MG63 (cell line): ENCODE results near the gene ARSA. TPM values are rescaled to one million over a fixed set of nuclear protein-coding genes. Genes with fewer than 3 reads are reported as not detected.
A peak's percentile ranks its signal among the peaks of the same experiment; 100 is the strongest.

ENCODE experiments used
- DNase-seq: peaks from one replicate; pipeline ENCODE4 v3.0.0-alpha.2; 2020
- H3K27me3 ChIP-seq: fragments of 250-450 bp; sonication (Bioruptor Pico); 2 replicates; pipeline ENCODE4 v1.5.1; 2020; ENCODE audit warnings: mild to moderate bottlenecking, moderate library complexity
- H3K36me3 ChIP-seq: fragments of 250-450 bp; sonication (Bioruptor Pico); 2 replicates; pipeline ENCODE4 v1.5.1; 2020; ENCODE audit warnings: mild to moderate bottlenecking, moderate library complexity
- H3K4me3 ChIP-seq: fragments of 250-450 bp; sonication (Bioruptor Pico); 2 replicates; pipeline ENCODE4 v1.5.1; 2020; ENCODE audit warnings: mild to moderate bottlenecking, moderate library complexity
- H3K9me3 ChIP-seq: fragments of 250-450 bp; sonication (Bioruptor Pico); 2 replicates; pipeline ENCODE4 v1.5.1; 2020; ENCODE audit warnings: mild to moderate bottlenecking, moderate library complexity
- total RNA-seq: library from RNA; depleted of rRNA; stranded (reverse); fragments of >200 nt; shearing (Covaris generic); gene quantifications from 2 replicates; pipeline ENCODE4 v1.2.3, GENCODE V29; 2014; ENCODE audit warnings: low replicate concordance

The ARSA gene
- total RNA-seq, 1 experiment from 2014 or later, result 16.0 TPM

- Histone ChIP-seq H3K36me3 (no peaks in the 10 kb centered on the region), H3K4me3 (no peak overlapping the region), H3K27me3 (peaks cover 4% of the 10 kb centered on the region; the same call in 1 of the 2 replicates), H3K9me3 (no peaks in the 10 kb centered on the region)
- no peak for DNase-seq
Measured at GRCh38 chr22:50601669-50602337, 26.1 kb downstream of the ARSA start.

DNA sequence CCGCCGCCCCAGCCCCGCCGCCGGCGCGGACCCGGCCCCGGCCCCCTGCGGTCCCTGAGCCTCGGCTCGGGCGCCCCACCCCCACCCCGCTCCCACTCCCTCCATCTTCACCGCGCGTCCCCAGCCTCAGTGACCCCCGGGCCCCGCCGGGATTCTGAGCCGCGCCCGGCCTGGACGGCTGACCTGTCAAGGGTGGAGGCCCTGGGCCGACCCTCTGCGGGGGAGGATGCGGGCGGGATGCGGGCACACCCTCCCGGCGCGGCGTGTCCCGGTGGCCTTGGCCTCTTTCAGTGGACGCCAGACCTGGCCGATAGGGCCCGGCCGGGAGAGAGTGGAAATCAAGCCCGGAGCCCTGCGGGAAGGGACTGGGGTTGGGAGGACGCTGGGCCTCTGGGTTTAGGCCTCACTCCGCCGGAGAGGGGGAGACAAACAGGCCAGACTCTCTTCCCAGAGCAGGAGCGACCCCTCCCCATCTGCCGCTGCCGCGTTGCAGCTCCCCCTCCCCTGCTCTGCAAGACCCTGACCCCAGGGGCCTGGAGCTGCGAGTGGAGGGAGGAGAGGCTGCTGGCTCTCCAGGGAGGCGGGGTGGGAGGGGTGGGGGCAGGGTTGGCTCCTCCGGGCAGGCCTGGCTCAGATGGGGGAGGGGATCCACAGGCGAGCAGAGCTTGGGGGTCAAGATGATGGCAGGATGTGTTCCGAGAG is 26.8 kb downstream of the ARSA start:
- no peak for DNase-seq
- H3K9me3 ChIP-seq, result no peaks in the 10 kb centered on the region
- no peak overlapping the region for H3K4me3 ChIP-seq
- H3K27me3 ChIP-seq, result peaks cover 4% of the 10 kb centered on the region; the same call in 1 of the 2 replicates
- no peaks in the 10 kb centered on the region for H3K36me3 ChIP-seq

DNA sequence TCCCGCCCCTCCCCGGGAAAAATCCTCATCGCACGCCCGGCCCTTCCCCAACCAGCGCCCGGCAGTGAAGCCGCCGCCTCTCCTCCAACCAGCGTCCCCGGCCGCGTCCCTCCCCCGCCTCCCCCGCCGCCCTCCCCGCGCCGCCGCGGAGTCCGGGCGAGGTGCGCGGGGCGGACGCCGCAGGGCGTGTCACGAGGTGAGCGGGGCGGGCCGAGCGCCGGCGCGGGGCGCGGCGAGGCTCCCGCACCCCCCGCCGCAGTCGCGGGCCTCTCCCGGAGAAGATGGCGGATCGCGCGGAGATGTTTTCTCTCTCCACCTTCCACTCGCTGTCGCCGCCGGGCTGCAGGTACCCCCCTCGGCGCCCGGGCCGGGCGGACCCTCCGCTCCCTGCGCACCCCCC is 27.4 kb downstream of the ARSA start, which contains the start of gene MAPK8IP2:
Gene MAPK8IP2 (plus strand): TSS at position 256 of the 400 bp plus-strand sequence. CDS start 26 bp downstream, at position 282.
- Histone ChIP-seq H3K4me3 (no peak within 1 kb of the TSS), H3K36me3 (no peaks in the 10 kb centered on the region), H3K27me3 (peaks cover 4% of the 10 kb centered on the region; the same call in 1 of the 2 replicates), H3K9me3 (no peaks in the 10 kb centered on the region)
- DNase-seq, result peak; percentile 35

- peak; percentile 48 for DNase-seq
- Histone ChIP-seq H3K9me3 (no peaks in the 10 kb centered on the region), H3K27me3 (peaks cover 4% of the 10 kb centered on the region; the same call in 1 of the 2 replicates), H3K4me3 (no peak overlapping the region), H3K36me3 (no peaks in the 10 kb centered on the region)
Measured at GRCh38 chr22:50599816-50600455, 28.0 kb downstream of the ARSA start.

DNA sequence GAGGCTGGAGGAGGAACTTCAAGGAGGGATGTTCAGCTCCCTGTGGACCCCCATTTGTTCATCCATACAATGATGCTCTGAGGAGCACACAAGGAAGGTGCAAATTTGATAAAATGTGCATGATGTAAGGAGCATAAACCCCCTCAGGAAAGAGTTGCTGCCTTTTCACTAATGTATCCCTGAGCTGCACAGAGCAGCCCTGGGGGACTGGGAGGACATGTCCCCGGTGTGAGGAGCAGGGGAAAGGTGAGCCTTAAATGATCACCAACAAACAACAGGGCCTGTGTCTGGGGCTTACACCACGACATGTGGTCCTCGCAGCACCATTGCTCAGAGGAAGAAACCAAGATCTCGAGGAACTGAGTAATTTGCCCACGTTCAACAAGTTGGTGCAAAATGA is 30.9 kb downstream of the ARSA start:
- Histone ChIP-seq H3K36me3 (no peaks in the 10 kb centered on the region), H3K9me3 (no peaks in the 10 kb centered on the region), H3K27me3 (peaks cover 4% of the 10 kb centered on the region; the same call in 1 of the 2 replicates), H3K4me3 (no peak overlapping the region)
- DNase-seq, result no peak

DNA sequence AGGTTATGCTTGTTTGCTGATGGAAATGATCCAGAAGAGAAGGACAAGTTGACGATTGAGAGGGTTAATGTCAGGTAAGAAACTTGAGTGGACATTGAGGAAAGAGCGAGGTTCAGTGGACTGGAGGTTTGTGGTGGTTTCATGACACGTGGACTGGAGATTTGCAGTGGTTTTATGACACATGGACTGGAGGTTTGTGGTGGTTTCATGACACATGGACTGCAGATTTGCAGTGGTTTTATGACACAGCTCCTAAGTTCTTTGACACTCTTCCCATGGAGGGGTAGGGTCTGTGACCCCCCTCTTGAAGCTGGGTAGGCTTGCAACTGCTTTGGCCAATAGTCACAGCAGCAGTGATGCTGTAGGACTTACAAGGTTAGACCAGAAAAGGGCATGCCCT is 32.8 kb downstream of the ARSA start:
- no peak for DNase-seq

DNA sequence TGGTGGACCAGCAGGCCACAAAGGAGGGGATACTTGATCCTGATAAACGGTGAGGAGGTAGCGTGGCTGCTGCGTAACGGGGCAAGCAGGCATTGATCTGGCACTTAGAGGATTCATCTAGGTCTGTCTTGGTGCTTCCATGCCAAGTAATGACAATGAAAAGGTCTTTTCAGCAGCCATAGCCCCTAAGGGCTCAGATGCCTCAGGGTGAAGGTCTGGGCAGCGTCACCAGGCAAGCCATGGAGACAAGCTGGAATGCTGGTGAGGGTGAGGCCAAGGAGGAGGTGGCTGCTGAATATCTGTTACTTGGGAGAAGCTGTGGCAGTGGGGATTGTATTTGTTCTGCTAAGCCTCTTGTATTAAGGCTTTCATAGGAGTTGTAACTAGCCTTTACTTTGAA is 40.5 kb downstream of the ARSA start:
- H3K27me3 ChIP-seq, result peaks cover 19% of the 10 kb centered on the region
- H3K36me3 ChIP-seq, result no peaks in the 10 kb centered on the region
- no peak overlapping the region for H3K4me3 ChIP-seq
- H3K9me3 ChIP-seq, result no peaks in the 10 kb centered on the region
- DNase-seq, result no peak

More for the DNA sequence above, 32.8 kb downstream of the ARSA start:
- Histone ChIP-seq H3K27me3 (peaks cover 12% of the 10 kb centered on the region), H3K9me3 (no peaks in the 10 kb centered on the region), H3K4me3 (no peak overlapping the region), H3K36me3 (no peaks in the 10 kb centered on the region)

- Histone ChIP-seq H3K9me3 (no peaks in the 10 kb centered on the region), H3K27me3 (peaks cover 18% of the 10 kb centered on the region), H3K4me3 (no peak overlapping the region), H3K36me3 (no peaks in the 10 kb centered on the region)
- DNase-seq, result no peak
Measured at GRCh38 chr22:50586416-50586815, 41.5 kb downstream of the ARSA start.

DNA sequence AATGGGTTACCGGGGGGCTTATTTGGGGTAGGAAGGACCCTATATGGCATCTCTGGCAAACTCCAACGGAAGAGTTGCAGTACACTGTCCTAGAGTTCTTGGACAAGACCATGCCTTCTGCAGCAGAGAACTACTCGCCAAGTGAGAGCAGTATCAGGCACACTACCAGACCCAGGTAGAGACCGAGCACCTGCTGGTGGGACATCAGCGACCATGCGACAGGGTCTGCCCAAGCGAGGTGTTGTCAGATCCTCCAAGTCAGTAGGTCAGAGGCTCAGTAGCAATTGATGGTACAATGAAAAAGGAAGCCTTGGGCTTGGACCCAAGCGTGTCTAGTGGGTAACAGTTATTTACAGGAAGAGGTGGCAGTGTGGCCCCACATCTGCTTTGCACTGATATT is 42.2 kb downstream of the ARSA start:
- Histone ChIP-seq H3K27me3 (peaks cover 15% of the 10 kb centered on the region), H3K4me3 (no peak overlapping the region), H3K36me3 (no peaks in the 10 kb centered on the region), H3K9me3 (no peaks in the 10 kb centered on the region)
- no peak for DNase-seq

- Histone ChIP-seq H3K36me3 (0 out of 2 replicates have a peak, but pooled peaks cover 3% of the 10 kb centered on the region), H3K4me3 (no peak overlapping the region), H3K9me3 (no peaks in the 10 kb centered on the region), H3K27me3 (peaks cover 11% of the 10 kb centered on the region)
- DNase-seq, result no peak
Measured at GRCh38 chr22:50585238-50585637, 42.7 kb downstream of the ARSA start.

DNA sequence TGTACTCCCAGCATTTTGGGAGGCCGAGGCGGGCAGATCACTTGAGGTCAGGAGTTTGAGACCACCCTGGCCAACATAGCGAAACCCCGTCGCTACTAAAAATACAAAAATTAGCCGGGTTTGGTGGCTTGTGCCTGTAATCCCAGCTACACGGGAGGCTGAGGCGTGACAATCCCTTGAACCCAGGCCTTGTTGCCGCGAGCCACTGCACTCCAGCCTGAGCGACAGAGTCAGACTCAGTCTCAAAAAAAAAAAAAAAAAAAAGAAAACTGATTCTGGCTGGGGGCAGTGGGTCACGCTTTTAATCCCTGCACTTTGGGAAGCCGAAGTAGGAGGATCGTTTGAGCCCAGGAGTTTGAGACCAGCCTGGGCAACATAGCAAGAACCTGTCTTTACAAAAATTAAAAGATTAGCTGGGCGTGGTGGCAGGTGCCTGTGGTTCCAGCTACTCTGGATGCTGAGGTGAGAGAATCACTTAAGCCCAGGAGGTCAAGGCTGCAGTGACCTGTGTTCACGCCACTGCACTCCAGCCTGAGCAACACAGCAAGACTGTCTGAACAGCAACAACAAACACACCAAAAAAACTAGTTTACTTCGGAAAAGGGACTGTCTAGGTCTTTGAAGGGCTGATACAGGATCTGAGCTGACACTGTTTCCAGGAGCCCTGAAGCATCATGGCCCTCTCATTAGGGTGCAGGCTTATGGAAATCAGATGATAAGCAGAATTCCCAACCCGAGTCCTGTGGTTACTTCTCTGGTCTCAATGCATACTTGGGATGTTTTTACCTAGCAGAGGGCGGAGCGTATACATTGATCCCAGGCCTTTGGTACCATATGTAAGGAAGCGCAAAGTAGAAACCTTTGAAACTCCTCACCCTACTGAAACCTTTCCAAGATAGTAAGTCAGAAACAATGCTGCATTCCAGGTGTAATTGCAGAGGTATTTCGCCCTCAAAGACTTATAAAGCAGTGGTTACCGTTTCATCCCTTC is 43.6 kb downstream of the ARSA start:
- 0 out of 2 replicates have a peak, but pooled peaks cover 6% of the 10 kb centered on the region for H3K36me3 ChIP-seq
- no peak for DNase-seq
- H3K4me3 ChIP-seq, result no peak overlapping the region
- H3K27me3 ChIP-seq, result peaks cover 3% of the 10 kb centered on the region; the same call in 1 of the 2 replicates
- no peaks in the 10 kb centered on the region for H3K9me3 ChIP-seq

DNA sequence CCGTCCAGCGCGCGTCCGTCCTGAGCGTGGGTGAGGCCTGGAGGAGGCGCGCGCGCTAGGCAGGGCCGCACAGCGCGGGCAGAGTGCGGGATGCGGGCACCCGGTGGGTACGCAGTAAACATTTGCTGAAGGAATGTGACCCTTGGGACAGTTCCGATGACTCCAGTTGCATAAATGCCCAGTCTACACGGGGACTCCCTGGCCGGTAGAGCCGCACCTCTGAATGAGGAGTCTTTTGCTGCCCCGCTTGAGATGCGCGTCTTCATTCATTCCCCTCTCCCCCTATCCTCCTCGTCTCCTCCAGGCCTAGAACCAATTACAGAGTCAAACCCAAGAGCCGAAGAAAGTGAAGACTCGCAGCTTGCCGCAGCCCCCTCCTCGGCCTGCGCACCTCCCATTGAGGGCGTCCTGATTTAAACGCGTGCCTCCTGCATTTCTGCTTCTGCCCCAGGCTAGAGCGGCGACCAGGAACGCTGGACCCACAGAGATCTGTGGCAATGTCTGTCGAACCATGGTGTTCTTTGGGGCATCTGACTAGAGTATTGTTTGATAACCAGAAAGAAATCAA is 44.6 kb downstream of the ARSA start:
- DNase-seq, result no peak
- Histone ChIP-seq H3K9me3 (no peaks in the 10 kb centered on the region), H3K27me3 (no peaks in the 10 kb centered on the region), H3K36me3 (0 out of 2 replicates have a peak, but pooled peaks cover 6% of the 10 kb centered on the region), H3K4me3 (peak overlapping the region; percentile 87)

- 0 out of 2 replicates have a peak, but pooled peaks cover 6% of the 10 kb centered on the region for H3K36me3 ChIP-seq
- DNase-seq, result peak; percentile 98
- H3K9me3 ChIP-seq, result no peaks in the 10 kb centered on the region
- H3K27me3 ChIP-seq, result no peaks in the 10 kb centered on the region
- peak within 1 kb of the TSS; percentile 87 for H3K4me3 ChIP-seq
Measured at GRCh38 chr22:50582493-50583293, 45.3 kb downstream of the ARSA start, which contains the start of gene CHKB. TSS of gene CHKB (minus strand) at chr22:50582849. CDS start at chr22:50582781, 68 bp downstream.

DNA sequence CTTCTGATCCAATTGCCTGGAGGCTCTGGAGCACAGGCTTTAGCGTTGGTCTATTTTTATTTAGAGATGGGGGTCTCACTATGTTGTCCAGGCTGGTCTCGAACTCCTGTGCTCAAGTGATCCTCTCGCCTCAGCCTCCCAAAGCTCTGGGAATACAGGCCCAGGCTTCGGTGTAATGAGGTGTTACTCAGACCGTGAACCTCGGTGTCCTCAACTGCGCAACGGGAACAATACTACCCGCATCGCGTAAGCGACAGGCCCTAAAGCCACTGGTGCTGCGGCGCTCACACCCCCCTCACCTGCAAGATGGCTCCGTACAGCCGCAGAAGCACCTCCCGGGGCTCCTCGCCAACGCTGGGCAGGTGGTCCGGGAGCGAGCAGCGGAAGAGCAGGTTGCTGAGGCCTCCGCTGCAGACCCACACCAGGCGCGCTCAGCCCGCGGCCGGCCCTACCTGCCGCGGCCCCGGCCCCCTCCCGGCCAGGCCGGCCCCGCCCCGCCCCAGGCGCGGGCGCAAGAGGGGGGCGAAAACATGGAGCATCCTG is 45.9 kb downstream of the ARSA start:
- no peaks in the 10 kb centered on the region for H3K27me3 ChIP-seq
- peak overlapping the region; percentile 87 for H3K4me3 ChIP-seq
- DNase-seq, result no peak
- H3K36me3 ChIP-seq, result 0 out of 2 replicates have a peak, but pooled peaks cover 6% of the 10 kb centered on the region
- H3K9me3 ChIP-seq, result no peaks in the 10 kb centered on the region
